ENCODE measurements around the gene ETV5.

ETV5 gene

DNA sequence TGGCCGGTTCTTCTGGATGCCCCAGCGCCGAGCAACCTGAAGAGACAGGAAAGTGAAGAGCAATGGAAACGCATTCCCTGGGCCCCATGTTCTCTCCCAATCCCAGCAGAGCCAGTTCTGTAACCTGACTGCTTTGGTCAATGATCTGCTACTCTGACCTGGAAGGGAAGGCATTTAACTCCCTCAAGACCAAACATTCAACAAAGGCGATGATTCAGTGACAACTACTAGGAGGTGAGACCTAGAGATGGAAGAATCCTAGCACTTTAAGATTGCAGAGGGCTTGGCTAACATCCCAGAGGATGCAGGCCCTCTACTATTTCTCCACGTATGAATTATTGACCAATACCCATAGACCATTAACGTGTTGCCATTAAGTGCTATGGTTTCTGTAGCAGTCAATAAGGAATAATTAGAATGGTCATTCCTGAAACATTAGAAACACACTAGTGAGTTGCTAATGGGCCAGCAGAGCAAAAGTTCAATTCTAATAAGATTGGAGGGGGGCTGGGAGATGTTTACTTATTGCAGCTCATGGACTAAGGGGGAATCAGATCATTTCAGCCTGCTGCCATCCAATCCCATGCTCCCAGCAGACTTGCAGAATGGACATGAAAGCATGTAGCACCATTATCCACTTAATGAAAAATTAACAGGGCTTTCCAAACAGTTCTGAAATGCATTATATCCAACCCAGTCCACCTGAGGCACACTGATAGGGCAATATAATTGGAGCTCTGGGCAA, 56.6 kb downstream of the ETV5 start:
- no peak overlapping the region for H3K27ac ChIP-seq
- no peaks in the 10 kb centered on the region for H3K36me3 ChIP-seq
- no peaks in the 10 kb centered on the region for H3K27me3 ChIP-seq (ENCODE audit: insufficient read depth, low read depth, severe bottlenecking)
- H3K9me3 ChIP-seq (ENCODE audit: severe bottlenecking) = no peaks in the 10 kb centered on the region
- no peak overlapping the region for H3K4me3 ChIP-seq (ENCODE audit: low read depth, low read length)
- DNase-seq = no peak
- no peak for TF ChIP-seq CTCF (IDR thresholded peaks at IDR 0.05; ENCODE audit: low read depth, low read length)

DNA sequence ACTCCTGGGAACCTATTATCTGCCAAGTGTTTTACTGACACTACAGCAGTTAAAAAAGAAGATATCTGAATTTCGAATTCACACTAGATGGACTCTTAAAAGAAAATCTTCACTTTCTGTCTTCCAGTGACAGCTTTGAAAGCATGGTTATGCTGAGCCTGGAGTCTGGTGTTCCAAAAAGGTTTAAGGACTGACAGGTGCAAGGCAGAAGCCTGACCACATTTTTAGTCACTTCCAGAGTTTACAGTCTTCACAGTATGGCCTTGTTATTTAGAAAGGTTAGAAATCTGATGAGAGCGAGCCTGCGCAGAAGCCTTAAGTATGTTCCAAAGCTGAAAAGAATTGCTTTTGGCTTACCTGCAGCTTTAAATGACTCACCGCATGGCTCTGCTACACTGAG, 59.9 kb downstream of the ETV5 start:
- no peak for DNase-seq
- no peak for TF ChIP-seq CTCF (IDR thresholded peaks at IDR 0.05; ENCODE audit: low read depth, low read length)
- Histone ChIP-seq H3K9me3 (ENCODE audit: severe bottlenecking) (no peaks in the 10 kb centered on the region), H3K4me3 (ENCODE audit: low read depth, low read length) (no peak overlapping the region), H3K27ac (no peak overlapping the region), H3K27me3 (ENCODE audit: insufficient read depth, low read depth, severe bottlenecking) (no peaks in the 10 kb centered on the region), H3K36me3 (no peaks in the 10 kb centered on the region)

- Histone ChIP-seq H3K36me3 (no peaks in the 10 kb centered on the region), H3K27me3 (ENCODE audit: insufficient read depth, low read depth, severe bottlenecking) (no peaks in the 10 kb centered on the region), H3K9me3 (ENCODE audit: severe bottlenecking) (no peaks in the 10 kb centered on the region), H3K27ac (no peak overlapping the region), H3K4me3 (ENCODE audit: low read depth, low read length) (no peak overlapping the region)
- no peak for TF ChIP-seq CTCF (IDR thresholded peaks at IDR 0.05; ENCODE audit: low read depth, low read length)
- DNase-seq = no peak
Measured at GRCh38 chr3:186048119-186048518, 60.8 kb downstream of the ETV5 start.

GRCh38 chr3:186046838-186047237, 62.1 kb downstream of the ETV5 start:
- DNase-seq = no peak
- no peak for TF ChIP-seq CTCF (IDR thresholded peaks at IDR 0.05; ENCODE audit: low read depth, low read length)
- H3K9me3 ChIP-seq (ENCODE audit: severe bottlenecking) = no peaks in the 10 kb centered on the region
- no peak overlapping the region for H3K4me3 ChIP-seq (ENCODE audit: low read depth, low read length)
- no peaks in the 10 kb centered on the region for H3K36me3 ChIP-seq
- H3K27me3 ChIP-seq (ENCODE audit: insufficient read depth, low read depth, severe bottlenecking) = no peaks in the 10 kb centered on the region
- no peak overlapping the region for H3K27ac ChIP-seq

DNA sequence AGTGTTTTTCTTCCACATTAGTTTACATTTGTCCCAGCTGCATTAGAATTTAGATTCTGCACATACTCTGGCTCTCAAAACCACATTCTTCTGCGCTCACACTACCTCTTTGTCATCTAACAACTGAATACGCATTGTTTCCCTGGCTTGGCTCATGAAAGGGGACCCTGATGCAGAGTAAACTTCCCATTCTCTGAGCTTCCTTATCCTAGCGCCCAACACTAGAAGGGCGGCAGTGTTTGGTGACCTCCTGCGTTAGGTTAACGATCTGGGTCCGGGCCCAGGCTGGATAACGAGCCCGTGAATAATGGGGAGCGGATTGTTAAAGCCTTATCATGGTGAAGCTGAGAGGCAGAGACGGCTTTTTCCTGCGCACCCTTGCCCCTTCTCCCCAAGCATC, 63.9 kb downstream of the ETV5 start:
- Histone ChIP-seq H3K4me3 (ENCODE audit: low read depth, low read length) (no peak overlapping the region), H3K27me3 (ENCODE audit: insufficient read depth, low read depth, severe bottlenecking) (no peaks in the 10 kb centered on the region), H3K36me3 (no peaks in the 10 kb centered on the region), H3K9me3 (ENCODE audit: severe bottlenecking) (no peaks in the 10 kb centered on the region), H3K27ac (no peak overlapping the region)
- no peak for DNase-seq
- TF ChIP-seq CTCF (IDR thresholded peaks at IDR 0.05; ENCODE audit: low read depth, low read length) = no peak

DNA sequence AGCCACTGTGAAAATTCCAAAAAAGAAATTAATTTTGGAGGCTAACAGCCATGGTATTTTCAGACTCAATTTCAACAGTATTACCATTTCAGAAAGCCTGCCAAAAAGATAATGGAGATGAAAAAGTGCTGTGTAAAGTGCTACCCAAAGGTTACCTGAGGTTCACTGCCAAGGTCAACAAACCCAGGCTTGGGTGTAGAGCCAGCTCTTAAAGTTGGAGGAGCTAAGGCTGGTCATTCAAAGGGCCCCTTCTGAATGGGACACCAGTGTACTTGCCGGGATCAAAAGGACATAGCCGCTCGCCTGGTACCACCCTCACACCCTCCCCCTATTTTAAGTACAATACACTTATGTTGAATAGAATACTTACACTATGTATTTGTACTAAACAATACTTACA, 64.5 kb downstream of the ETV5 start:
- Histone ChIP-seq H3K27me3 (ENCODE audit: insufficient read depth, low read depth, severe bottlenecking) (no peaks in the 10 kb centered on the region), H3K36me3 (no peaks in the 10 kb centered on the region), H3K9me3 (ENCODE audit: severe bottlenecking) (no peaks in the 10 kb centered on the region), H3K4me3 (ENCODE audit: low read depth, low read length) (no peak overlapping the region), H3K27ac (no peak overlapping the region)
- TF ChIP-seq CTCF (IDR thresholded peaks at IDR 0.05; ENCODE audit: low read depth, low read length) = no peak
- DNase-seq = no peak

Measured in WERI-Rb-1 (cell line).